Choroid plexus epithelial cell (primary cell): Measurements from ENCODE around the gene P2RY13.

Source experiments
- DNase-seq: peaks from one replicate; pipeline ENCODE4 v3.0.0-alpha.2; 2010; ENCODE audit warnings: low read depth
- H3K4me3 ChIP-seq: 2 replicates; pipeline ENCODE4 v1.5.1; 2011; ENCODE audit warnings: low read depth, mild to moderate bottlenecking, control low read depth, low read length, moderate library complexity
- CTCF ChIP-seq: conservative IDR thresholded peaks from 2 replicates; pipeline ENCODE4 v1.5.1; 2011; ENCODE audit warnings: low read depth, mild to moderate bottlenecking, control low read depth, inconsistent platforms, low read length, moderate library complexity

P2RY13 gene

GRCh38 chr3:151322511-151322910 lies 6.8 kb downstream of the P2RY13 start:
- TF ChIP-seq CTCF, result no peak
- H3K4me3 ChIP-seq, result no peak overlapping the region
- DNase-seq, result no peak

GRCh38 chr3:151321526-151321925 lies 7.8 kb downstream of the P2RY13 start:
- no peak overlapping the region for H3K4me3 ChIP-seq
- no peak for TF ChIP-seq CTCF
- DNase-seq, result no peak

- no peak for TF ChIP-seq CTCF
These were observed 9.2 kb downstream of the P2RY13 start for GRCh38 chr3:151320131-151320530.

GRCh38 chr3:151319628-151320027 lies 9.7 kb downstream of the P2RY13 start:
- H3K4me3 ChIP-seq, result no peak overlapping the region
- DNase-seq, result no peak
- TF ChIP-seq CTCF, result no peak

More at GRCh38 chr3:151320131-151320530, 9.2 kb downstream of the P2RY13 start:
- no peak overlapping the region for H3K4me3 ChIP-seq
- DNase-seq, result no peak

GRCh38 chr3:151318991-151319390 lies 10.4 kb downstream of the P2RY13 start:
- no peak overlapping the region for H3K4me3 ChIP-seq
- no peak for TF ChIP-seq CTCF
- DNase-seq, result no peak

- H3K4me3 ChIP-seq, result no peak overlapping the region
- DNase-seq, result peak; percentile 56
- no peak for TF ChIP-seq CTCF
These were observed 11.0 kb downstream of the P2RY13 start for GRCh38 chr3:151318313-151318712.

- peak; percentile 45 for DNase-seq
- TF ChIP-seq CTCF, result no peak
- H3K4me3 ChIP-seq, result no peak within 1 kb of the TSS
These were observed 12.9 kb downstream of the P2RY13 start, which contains the start of gene GPR87 for GRCh38 chr3:151316267-151316991. Gene GPR87, minus strand, starts transcription at chr3:151316820. Its CDS starts 16,720 bp downstream, at chr3:151300100.
